Immature natural killer cell (primary cell): ENCODE data around the gene RGS13. TPM values are rescaled to one million over a fixed set of nuclear protein-coding genes. Genes with fewer than 3 reads are reported as not detected.

ENCODE experiments used
- DNase-seq, 3 donors: peaks; one replicate each; pipeline ENCODE4 v3.0.0; 2022; ENCODE audit warnings: mixed read lengths in 1 of 3
- H3K27ac Mint-ChIP-seq, 6 donors: one replicate each; pipeline ENCODE4 v1.8.0; 2020; ENCODE audit warnings: mixed read lengths in 6 of 6, mild to moderate bottlenecking in 5 of 6, inconsistent platforms in 4 of 6, moderate library complexity in 3 of 6
- H3K27me3 Mint-ChIP-seq, 3 donors: one replicate each; pipeline ENCODE4 v1.8.0; 2020 to 2021; ENCODE audit warnings: low read depth in 3 of 3, mild to moderate bottlenecking in 3 of 3, mixed read lengths in 3 of 3, moderate library complexity in 3 of 3, inconsistent platforms in 1 of 3
- H3K36me3 Mint-ChIP-seq, 3 donors: one replicate each; pipeline ENCODE4 v1.8.0; 2020; ENCODE audit warnings: mixed read lengths in 3 of 3, inconsistent platforms in 2 of 3, mild to moderate bottlenecking in 2 of 3
- H3K4me1 Mint-ChIP-seq, 2 donors: one replicate each; pipeline ENCODE4 v1.8.0; 2020; ENCODE audit warnings: inconsistent platforms in 2 of 2, mild to moderate bottlenecking in 2 of 2, mixed read lengths in 2 of 2, moderate library complexity in 1 of 2
- H3K4me3 Mint-ChIP-seq, 5 donors: one replicate each; pipeline ENCODE4 v1.8.0; 2020; ENCODE audit warnings: mild to moderate bottlenecking in 5 of 5, mixed read lengths in 5 of 5, inconsistent platforms in 3 of 5, moderate library complexity in 3 of 5
- H3K9me3 Mint-ChIP-seq, 6 donors: one replicate each; pipeline ENCODE4 v1.8.0; 2020; ENCODE audit warnings: mild to moderate bottlenecking in 6 of 6, mixed read lengths in 6 of 6, inconsistent platforms in 4 of 6, moderate library complexity in 3 of 6
- polyA plus RNA-seq, 3 donors: library from polyadenylated mRNA; unstranded; fragments of 300-500 nt; fragmentation: Illumina TruSeq; gene quantifications; one replicate each; pipeline ENCODE4 v1.2.3, GENCODE V29; 2021

Gene RGS13
- polyA plus RNA-seq, 3 donors from 2014 or later = 0.16 TPM; not detected in 2

- Mint-ChIP-seq H3K9me3 (no peaks in the 10 kb centered on the region), H3K36me3 (no peaks in the 10 kb centered on the region), H3K4me1 (peaks cover 68 to 84% of the 10 kb centered on the region in 2 donors), H3K4me3 (peak overlapping the region; percentile 46 to 69 (median 58)), H3K27me3 (peaks cover 10 to 12% (median 10%) of the 10 kb centered on the region in 3 donors), H3K27ac (peak overlapping the region; percentile 24 to 97 (median 90))
- peak; percentile 78 to 79 (median 78) for DNase-seq
Observed at GRCh38 chr1:192604979-192605620, 30.8 kb upstream of the RGS13 start.

GRCh38 chr1:192608671-192609070, 27.3 kb upstream of the RGS13 start:
- Mint-ChIP-seq H3K4me3 (peak overlapping the region; percentile 47 to 79 (median 57)), H3K4me1 (peaks cover 34 to 48% of the 10 kb centered on the region in 2 donors), H3K27me3 (peaks cover 10 to 12% (median 10%) of the 10 kb centered on the region in 3 donors), H3K36me3 (no peaks in the 10 kb centered on the region), H3K9me3 (no peaks in the 10 kb centered on the region), H3K27ac (peak overlapping the region; percentile 88 to 97 (median 93))
- no peak for DNase-seq

DNA sequence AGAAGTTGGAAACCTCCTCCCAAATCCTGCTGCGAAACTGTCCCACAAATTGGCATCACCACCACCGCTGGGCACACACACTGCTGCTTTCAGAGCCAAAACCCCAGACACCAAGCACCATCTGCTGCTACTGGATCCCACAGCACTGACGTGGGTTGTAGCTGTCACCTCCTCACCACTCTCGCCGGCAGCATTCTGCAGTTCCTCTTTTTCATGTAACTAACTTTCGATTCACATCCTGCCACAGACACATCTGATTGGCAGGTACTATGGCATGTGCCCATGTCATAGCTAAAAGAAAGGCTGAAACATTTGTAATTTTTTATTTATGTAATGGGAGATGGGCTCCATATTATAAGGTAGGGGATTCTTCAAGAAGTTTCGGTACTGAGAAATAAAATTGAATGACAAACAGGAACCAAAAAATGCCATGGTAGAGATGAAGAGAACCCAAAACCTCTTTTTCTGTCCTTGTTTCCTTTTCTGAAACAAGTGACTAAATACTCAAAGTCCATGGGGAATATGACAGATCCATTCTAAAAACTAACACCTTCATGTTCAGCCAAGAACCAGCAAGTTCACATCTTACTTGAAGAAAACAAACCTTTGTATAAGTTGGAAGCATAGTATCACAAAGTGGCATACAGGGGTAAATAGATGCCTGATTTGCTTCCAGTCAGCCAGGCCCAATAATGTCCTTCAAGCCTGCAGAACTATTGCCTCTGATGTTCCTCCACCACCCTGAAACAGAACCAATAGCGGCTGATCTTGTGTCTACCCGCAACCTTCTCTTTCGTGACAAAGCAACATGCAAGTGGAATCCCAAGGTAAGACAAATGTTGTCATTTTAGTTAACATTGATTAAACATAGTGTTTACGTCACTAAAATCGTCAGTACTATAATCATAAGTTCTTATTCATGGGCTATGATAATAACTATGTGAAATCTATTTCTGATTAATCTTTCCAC, 26.6 kb upstream of the RGS13 start:
- peaks cover 34 to 44% of the 10 kb centered on the region in 2 donors for H3K4me1 Mint-ChIP-seq
- no peaks in the 10 kb centered on the region for H3K36me3 Mint-ChIP-seq
- peak overlapping the region; percentile 47 to 79 (median 57) for H3K4me3 Mint-ChIP-seq
- DNase-seq = peak; percentile 88 to 90 (median 89)
- H3K27me3 Mint-ChIP-seq = peaks cover 10 to 12% (median 10%) of the 10 kb centered on the region in 3 donors
- H3K9me3 Mint-ChIP-seq = no peaks in the 10 kb centered on the region
- peak overlapping the region; percentile 88 to 97 (median 93) for H3K27ac Mint-ChIP-seq

DNA sequence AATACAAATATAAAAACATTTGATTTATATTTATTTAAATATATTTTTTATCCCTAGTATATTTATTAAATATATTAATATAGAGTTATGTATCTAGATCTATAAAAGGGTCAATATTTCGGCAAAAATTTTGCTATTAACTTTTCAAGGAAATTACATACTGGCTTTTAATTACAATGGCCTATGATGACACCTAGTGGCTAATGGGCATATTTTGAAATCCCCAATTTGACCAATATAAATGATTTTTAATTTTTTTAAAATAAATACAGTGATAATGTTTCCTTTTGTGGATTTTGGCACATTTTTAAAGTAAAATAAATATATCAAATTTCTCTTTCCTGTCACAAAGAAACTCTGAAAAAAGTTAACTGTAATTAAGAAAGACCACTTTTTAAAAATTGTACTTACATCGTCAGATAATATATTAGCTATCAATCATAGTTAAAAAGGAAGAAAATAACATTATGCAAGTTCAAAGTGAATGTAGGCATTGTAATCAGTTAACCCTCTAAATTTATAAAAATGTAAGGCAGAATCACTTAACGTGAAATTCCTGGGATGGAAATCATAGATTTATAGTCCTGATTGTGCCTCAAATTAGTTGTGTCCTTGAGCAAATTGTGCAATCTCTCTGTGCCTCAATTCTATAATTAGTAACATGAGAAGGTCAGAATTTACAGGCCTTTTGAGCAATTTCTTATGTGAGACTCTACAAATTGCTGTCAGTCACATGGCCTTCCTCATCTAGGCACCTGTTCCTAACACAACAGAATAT, 25.6 kb upstream of the RGS13 start:
- peaks cover 29 to 36% of the 10 kb centered on the region in 2 donors for H3K4me1 Mint-ChIP-seq
- no peak overlapping the region for H3K4me3 Mint-ChIP-seq
- peaks cover 6 to 8% (median 6%) of the 10 kb centered on the region in 3 donors for H3K27me3 Mint-ChIP-seq
- H3K36me3 Mint-ChIP-seq = no peaks in the 10 kb centered on the region
- H3K27ac Mint-ChIP-seq = peak overlapping the region in 1 of 6 donors; percentile 96
- peak; percentile 39 to 51 (median 40) for DNase-seq
- no peaks in the 10 kb centered on the region for H3K9me3 Mint-ChIP-seq

DNA sequence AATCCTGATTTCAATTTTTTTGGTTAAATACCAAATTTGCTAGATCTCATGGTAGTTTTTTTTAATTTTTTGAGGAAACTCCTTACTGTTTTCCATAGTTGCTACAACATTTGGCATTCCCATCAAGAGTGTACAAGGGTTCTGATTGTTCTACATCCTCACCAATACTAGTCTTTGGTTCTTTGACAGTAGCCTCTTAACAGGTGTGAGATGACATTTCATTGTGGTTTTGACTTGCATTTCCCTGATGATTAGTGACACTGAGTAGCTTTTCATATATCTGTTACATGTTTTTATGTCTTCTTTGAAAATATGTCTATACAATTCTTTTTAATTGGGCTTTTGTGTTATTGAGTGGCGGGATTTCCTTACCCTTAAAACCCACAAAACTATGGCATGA, 20.9 kb upstream of the RGS13 start:
- no peaks in the 10 kb centered on the region for H3K9me3 Mint-ChIP-seq
- no peaks in the 10 kb centered on the region for H3K4me1 Mint-ChIP-seq
- no peak overlapping the region for H3K4me3 Mint-ChIP-seq
- H3K27ac Mint-ChIP-seq = no peak overlapping the region
- H3K36me3 Mint-ChIP-seq = no peaks in the 10 kb centered on the region
- DNase-seq = no peak
- peaks cover 1 to 6% (median 2%) of the 10 kb centered on the region in 3 donors for H3K27me3 Mint-ChIP-seq

- H3K27ac Mint-ChIP-seq = no peak overlapping the region
- no peaks in the 10 kb centered on the region for H3K36me3 Mint-ChIP-seq
- H3K4me1 Mint-ChIP-seq = no peaks in the 10 kb centered on the region
- no peak overlapping the region for H3K4me3 Mint-ChIP-seq
- peaks cover 0 to 3% (median 0%) of the 10 kb centered on the region in 6 donors for H3K9me3 Mint-ChIP-seq
- peaks cover 3 to 10% (median 4%) of the 10 kb centered on the region in 3 donors for H3K27me3 Mint-ChIP-seq
- DNase-seq = no peak
Observed at GRCh38 chr1:192620071-192620635, 15.8 kb upstream of the RGS13 start.

GRCh38 chr1:192626366-192627179, 9.4 kb upstream of the RGS13 start:
- no peaks in the 10 kb centered on the region for H3K36me3 Mint-ChIP-seq
- peaks cover 0 to under 1% (median 0%) of the 10 kb centered on the region in 6 donors for H3K9me3 Mint-ChIP-seq
- no peak overlapping the region for H3K27ac Mint-ChIP-seq
- peaks cover 1 to 7% (median 6%) of the 10 kb centered on the region in 3 donors for H3K27me3 Mint-ChIP-seq
- H3K4me1 Mint-ChIP-seq = no peaks in the 10 kb centered on the region
- H3K4me3 Mint-ChIP-seq = no peak overlapping the region
- no peak for DNase-seq

GRCh38 chr1:192627901-192628300, 8.0 kb upstream of the RGS13 start:
- H3K27ac Mint-ChIP-seq = no peak overlapping the region

GRCh38 chr1:192628396-192629057, 7.4 kb upstream of the RGS13 start:
- Mint-ChIP-seq H3K4me1 (no peaks in the 10 kb centered on the region), H3K9me3 (no peaks in the 10 kb centered on the region), H3K27ac (no peak overlapping the region), H3K4me3 (no peak overlapping the region), H3K27me3 (peaks cover 1 to 9% (median 4%) of the 10 kb centered on the region in 3 donors), H3K36me3 (no peaks in the 10 kb centered on the region)
- no peak for DNase-seq

More at GRCh38 chr1:192627901-192628300, 8.0 kb upstream of the RGS13 start:
- Mint-ChIP-seq H3K4me1 (no peaks in the 10 kb centered on the region), H3K4me3 (no peak overlapping the region), H3K27me3 (peaks cover 1 to 8% (median 5%) of the 10 kb centered on the region in 3 donors), H3K9me3 (no peaks in the 10 kb centered on the region), H3K36me3 (no peaks in the 10 kb centered on the region)
- DNase-seq = no peak

DNA sequence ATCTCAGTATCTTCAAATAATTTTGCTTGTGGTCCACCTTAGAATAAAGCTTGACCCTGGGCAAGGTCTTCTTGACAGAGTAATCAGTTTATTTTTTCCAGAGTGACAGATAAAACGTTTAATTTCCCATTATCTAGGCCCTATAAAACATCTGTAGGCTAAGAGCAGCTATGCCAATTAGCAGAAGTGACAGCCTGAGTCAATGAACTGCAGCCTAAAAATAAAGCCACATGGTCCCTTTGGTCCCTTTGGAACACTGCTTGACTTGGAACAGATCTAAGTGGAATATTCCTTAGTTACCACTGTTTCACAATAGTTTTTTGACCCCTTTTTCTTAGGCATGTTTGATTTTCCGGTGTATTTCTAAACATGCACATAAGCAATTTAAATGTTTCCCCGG, 6.3 kb upstream of the RGS13 start:
- Mint-ChIP-seq H3K4me3 (no peak overlapping the region), H3K9me3 (no peaks in the 10 kb centered on the region), H3K27ac (no peak overlapping the region), H3K36me3 (no peaks in the 10 kb centered on the region), H3K27me3 (peaks cover 0 to 10% (median 4%) of the 10 kb centered on the region in 3 donors), H3K4me1 (no peaks in the 10 kb centered on the region)
- no peak for DNase-seq

DNA sequence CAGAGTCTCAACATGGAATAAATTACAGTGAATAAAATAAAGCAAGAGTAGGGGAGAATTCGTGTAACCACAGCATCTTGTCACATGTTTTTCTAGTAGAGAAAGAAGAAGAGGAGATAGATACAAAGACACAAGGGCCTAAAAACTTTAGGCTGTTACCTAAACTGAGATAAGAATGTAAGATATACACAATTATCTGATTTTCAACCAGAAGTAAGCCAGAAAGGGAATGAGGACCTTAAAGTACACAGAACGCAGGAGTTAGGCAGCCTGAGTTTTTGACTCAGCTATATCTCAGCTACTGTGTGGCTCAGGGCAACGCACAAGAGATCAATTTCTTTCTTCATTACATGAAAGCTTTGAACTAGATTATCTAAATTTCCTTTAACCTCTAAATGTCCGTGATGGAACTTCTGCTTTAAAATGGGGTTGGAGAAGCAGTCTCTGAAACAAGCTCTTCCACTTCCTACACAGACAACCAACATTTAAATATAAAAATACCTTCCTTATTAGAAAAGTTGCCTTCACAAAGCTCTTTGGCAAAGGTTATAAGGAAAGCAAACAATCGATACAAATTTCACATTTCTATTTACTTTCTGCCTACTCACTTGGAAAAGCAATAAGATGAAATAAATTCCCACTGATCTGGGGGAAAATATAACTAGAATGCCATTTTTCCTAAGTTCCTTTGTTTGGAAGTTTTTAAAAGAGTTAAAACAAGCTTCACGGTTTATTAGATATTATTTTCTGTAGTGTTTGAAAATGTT, 5.2 kb upstream of the RGS13 start:
- Mint-ChIP-seq H3K27me3 (peaks cover 0 to 10% (median 4%) of the 10 kb centered on the region in 3 donors), H3K4me3 (no peak overlapping the region), H3K36me3 (no peaks in the 10 kb centered on the region), H3K27ac (no peak overlapping the region), H3K9me3 (no peaks in the 10 kb centered on the region), H3K4me1 (no peaks in the 10 kb centered on the region)
- no peak for DNase-seq
